Astrocyte of the cerebellum (primary cell): ENCODE results near the gene TSPOAP1.

Source experiments
- DNase-seq: peaks from one replicate; pipeline ENCODE4 v3.0.0-alpha.2; 2011; ENCODE audit warnings: low read depth
- H3K4me3 ChIP-seq: 2 replicates; pipeline ENCODE4 v1.5.1; 2011; ENCODE audit warnings: mild to moderate bottlenecking, low read depth, low read length, moderate library complexity
- CTCF ChIP-seq: IDR thresholded peaks from 2 replicates; pipeline ENCODE4 v1.5.1; 2012; ENCODE audit warnings: low read length, low read depth, moderate library complexity, mild to moderate bottlenecking; ENCODE audit errors: missing control alignments
- in situ Hi-C: cut with HindIII; loops from 2 replicates; pipeline ENCODE4 v1.10.0; 2017; ENCODE audit warnings: low sequenced_read_pairs

TSPOAP1 gene

GRCh38 chr17:58356231-58356630 is 27.6 kb upstream of the TSPOAP1 start:
- in situ Hi-C loops, result no loop called here
- no peak for TF ChIP-seq CTCF
- no peak overlapping the region for H3K4me3 ChIP-seq
- DNase-seq, result no peak

- no peak for TF ChIP-seq CTCF
Observed at GRCh38 chr17:58354541-58355216, 26.1 kb upstream of the TSPOAP1 start.

GRCh38 chr17:58353389-58353825 is 24.8 kb upstream of the TSPOAP1 start:
- in situ Hi-C loops, result no loop called here
- no peak for TF ChIP-seq CTCF
- H3K4me3 ChIP-seq, result peak overlapping the region; percentile 76
- no peak for DNase-seq

More at GRCh38 chr17:58354541-58355216, 26.1 kb upstream of the TSPOAP1 start:
- in situ Hi-C loops, result no loop called here
- no peak overlapping the region for H3K4me3 ChIP-seq
- no peak for DNase-seq

GRCh38 chr17:58352596-58353388 is 24.2 kb upstream of the TSPOAP1 start:
- peak; percentile 37 for DNase-seq
- in situ Hi-C loops, result no loop called here
- peak overlapping the region; percentile 76 for H3K4me3 ChIP-seq
- no peak for TF ChIP-seq CTCF

- TF ChIP-seq CTCF, result no peak
- in situ Hi-C loops, result no loop called here
- peak within 1 kb of the TSS; percentile 76 for H3K4me3 ChIP-seq
- DNase-seq, result peak; percentile 75
Observed at GRCh38 chr17:58351831-58352595, 23.4 kb upstream of the TSPOAP1 start, which contains the start of gene SUPT4H1. Gene SUPT4H1 (minus strand): TSS chr17:58352201. CDS start chr17:58352135, 66 bp downstream.

- no peak for TF ChIP-seq CTCF
- in situ Hi-C loops, result no loop called here
- peak overlapping the region; percentile 76 for H3K4me3 ChIP-seq
- no peak for DNase-seq
Observed at GRCh38 chr17:58351182-58351581, 22.6 kb upstream of the TSPOAP1 start.
